Activated naive CD8-positive, alpha-beta T cell treated with anti-CD3 and anti-CD28 coated beads, Interleukin-2, amount 50 U/mL, for 24 hours (primary cell): ENCODE measurements around the gene ATXN10.

Experiments used
- ATAC-seq: fragments of 150-1000 bp; cut with Tn5 transposase; one replicate; pipeline ENCODE4 v1.10.0; 2021
- DNase-seq: peaks from one replicate; pipeline ENCODE4 v3.0.0; 2021
- H3K27ac Mint-ChIP-seq: one replicate; pipeline ENCODE4 v1.8.0; 2021; ENCODE audit warnings: mild to moderate bottlenecking, mixed read lengths
- H3K27me3 Mint-ChIP-seq: one replicate; pipeline ENCODE4 v1.8.0; 2021; ENCODE audit warnings: mixed read lengths
- H3K36me3 Mint-ChIP-seq: one replicate; pipeline ENCODE4 v1.8.0; 2021; ENCODE audit warnings: low read depth, mixed read lengths
- H3K4me1 Mint-ChIP-seq: one replicate; pipeline ENCODE4 v1.8.0; 2021; ENCODE audit warnings: mixed read lengths
- H3K4me3 Mint-ChIP-seq: one replicate; pipeline ENCODE4 v1.8.0; 2021; ENCODE audit warnings: mild to moderate bottlenecking, moderate library complexity, mixed read lengths
- H3K9me3 Mint-ChIP-seq: one replicate; pipeline ENCODE4 v1.8.0; 2021; ENCODE audit warnings: mixed read lengths

ATXN10 gene

GRCh38 chr22:45883811-45884170 is 212.2 kb downstream of the ATXN10 start:
- ATAC-seq (no peak), DNase-seq (no peak)
- Mint-ChIP-seq H3K9me3 (no peaks in the 10 kb centered on the region), H3K27me3 (peaks cover 37% of the 10 kb centered on the region), H3K36me3 (no peaks in the 10 kb centered on the region), H3K27ac (no peak overlapping the region), H3K4me3 (no peak overlapping the region), H3K4me1 (no peaks in the 10 kb centered on the region)

- no peak for DNase-seq
Observed at GRCh38 chr22:45884201-45885062, 212.8 kb downstream of the ATXN10 start.

GRCh38 chr22:45885171-45885840 is 213.7 kb downstream of the ATXN10 start:
- Mint-ChIP-seq H3K4me3 (no peak overlapping the region), H3K27ac (no peak overlapping the region), H3K4me1 (no peaks in the 10 kb centered on the region), H3K36me3 (no peaks in the 10 kb centered on the region), H3K27me3 (peaks cover 27% of the 10 kb centered on the region), H3K9me3 (no peaks in the 10 kb centered on the region)
- no peak for ATAC-seq
- DNase-seq, result no peak

More at GRCh38 chr22:45884201-45885062, 212.8 kb downstream of the ATXN10 start:
- Mint-ChIP-seq H3K4me3 (no peak overlapping the region), H3K27me3 (peaks cover 34% of the 10 kb centered on the region), H3K9me3 (no peaks in the 10 kb centered on the region), H3K36me3 (no peaks in the 10 kb centered on the region), H3K27ac (no peak overlapping the region), H3K4me1 (no peaks in the 10 kb centered on the region)
- no peak for ATAC-seq

- no peaks in the 10 kb centered on the region for H3K4me1 Mint-ChIP-seq
- no peaks in the 10 kb centered on the region for H3K36me3 Mint-ChIP-seq
- DNase-seq, result no peak
Observed at GRCh38 chr22:45885941-45886395, 214.3 kb downstream of the ATXN10 start.

GRCh38 chr22:45886540-45886939 is 214.9 kb downstream of the ATXN10 start:
- no peak overlapping the region for H3K4me3 Mint-ChIP-seq
- no peak for DNase-seq
- H3K27ac Mint-ChIP-seq, result no peak overlapping the region
- H3K27me3 Mint-ChIP-seq, result peaks cover 20% of the 10 kb centered on the region
- H3K36me3 Mint-ChIP-seq, result no peaks in the 10 kb centered on the region
- ATAC-seq, result no peak
- H3K9me3 Mint-ChIP-seq, result no peaks in the 10 kb centered on the region
- no peaks in the 10 kb centered on the region for H3K4me1 Mint-ChIP-seq

More at GRCh38 chr22:45885941-45886395, 214.3 kb downstream of the ATXN10 start:
- Mint-ChIP-seq H3K4me3 (no peak overlapping the region), H3K27ac (no peak overlapping the region), H3K27me3 (peaks cover 25% of the 10 kb centered on the region), H3K9me3 (no peaks in the 10 kb centered on the region)
- no peak for ATAC-seq

- no peak for ATAC-seq
- Mint-ChIP-seq H3K36me3 (no peaks in the 10 kb centered on the region), H3K4me1 (no peaks in the 10 kb centered on the region), H3K4me3 (no peak overlapping the region), H3K27me3 (peaks cover 12% of the 10 kb centered on the region), H3K9me3 (no peaks in the 10 kb centered on the region), H3K27ac (no peak overlapping the region)
- no peak for DNase-seq
Observed at GRCh38 chr22:45887202-45888131, 215.8 kb downstream of the ATXN10 start.

GRCh38 chr22:45888221-45889092 is 216.8 kb downstream of the ATXN10 start:
- ATAC-seq, result no peak
- no peaks in the 10 kb centered on the region for H3K9me3 Mint-ChIP-seq
- H3K4me3 Mint-ChIP-seq, result no peak overlapping the region
- no peaks in the 10 kb centered on the region for H3K4me1 Mint-ChIP-seq
- H3K27ac Mint-ChIP-seq, result no peak overlapping the region
- no peak for DNase-seq
- peaks cover 12% of the 10 kb centered on the region for H3K27me3 Mint-ChIP-seq
- no peaks in the 10 kb centered on the region for H3K36me3 Mint-ChIP-seq

GRCh38 chr22:45889093-45889538 is 217.5 kb downstream of the ATXN10 start:
- Mint-ChIP-seq H3K36me3 (no peaks in the 10 kb centered on the region), H3K4me1 (no peaks in the 10 kb centered on the region), H3K9me3 (no peaks in the 10 kb centered on the region), H3K27me3 (peaks cover 10% of the 10 kb centered on the region), H3K4me3 (no peak overlapping the region), H3K27ac (no peak overlapping the region)
- ATAC-seq (no peak), DNase-seq (no peak)

GRCh38 chr22:45889539-45890350 is 218.1 kb downstream of the ATXN10 start:
- no peaks in the 10 kb centered on the region for H3K36me3 Mint-ChIP-seq
- H3K4me3 Mint-ChIP-seq, result no peak overlapping the region
- H3K9me3 Mint-ChIP-seq, result no peaks in the 10 kb centered on the region
- no peak for ATAC-seq
- H3K27me3 Mint-ChIP-seq, result peaks cover 10% of the 10 kb centered on the region
- H3K27ac Mint-ChIP-seq, result no peak overlapping the region
- DNase-seq, result no peak
- no peaks in the 10 kb centered on the region for H3K4me1 Mint-ChIP-seq

- Mint-ChIP-seq H3K4me3 (no peak overlapping the region), H3K4me1 (no peaks in the 10 kb centered on the region), H3K36me3 (no peaks in the 10 kb centered on the region), H3K27ac (no peak overlapping the region), H3K9me3 (no peaks in the 10 kb centered on the region), H3K27me3 (peaks cover 10% of the 10 kb centered on the region)
- ATAC-seq, result no peak
- DNase-seq, result no peak
Observed at GRCh38 chr22:45890351-45890635, 218.7 kb downstream of the ATXN10 start.

- H3K36me3 Mint-ChIP-seq, result no peaks in the 10 kb centered on the region
- no peaks in the 10 kb centered on the region for H3K9me3 Mint-ChIP-seq
- no peak overlapping the region for H3K4me3 Mint-ChIP-seq
- ATAC-seq (no peak), DNase-seq (no peak)
- H3K27ac Mint-ChIP-seq, result no peak overlapping the region
- H3K4me1 Mint-ChIP-seq, result no peaks in the 10 kb centered on the region
- H3K27me3 Mint-ChIP-seq, result peaks cover 10% of the 10 kb centered on the region
Observed at GRCh38 chr22:45891021-45891421, 219.4 kb downstream of the ATXN10 start.

GRCh38 chr22:45891471-45891995 is 219.9 kb downstream of the ATXN10 start:
- no peak overlapping the region for H3K4me3 Mint-ChIP-seq
- no peaks in the 10 kb centered on the region for H3K4me1 Mint-ChIP-seq
- peaks cover 8% of the 10 kb centered on the region for H3K27me3 Mint-ChIP-seq
- ATAC-seq, result no peak
- no peak overlapping the region for H3K27ac Mint-ChIP-seq
- H3K9me3 Mint-ChIP-seq, result no peaks in the 10 kb centered on the region
- no peaks in the 10 kb centered on the region for H3K36me3 Mint-ChIP-seq
- DNase-seq, result no peak

- Mint-ChIP-seq H3K27ac (no peak overlapping the region), H3K36me3 (no peaks in the 10 kb centered on the region), H3K9me3 (no peaks in the 10 kb centered on the region), H3K4me1 (no peaks in the 10 kb centered on the region), H3K27me3 (peaks cover 6% of the 10 kb centered on the region), H3K4me3 (no peak overlapping the region)
- ATAC-seq (no peak), DNase-seq (no peak)
Observed at GRCh38 chr22:45891996-45892621, 220.5 kb downstream of the ATXN10 start.
